ENCODE data around the gene AURKAIP1.
"Not testable (repeated sequence)": the region's sequence is repeated elsewhere in the genome, so short reads cannot be mapped to it uniquely, and the experiment has no call there.

Gene AURKAIP1

GRCh38 chr1:1406821-1407635 is 32.0 kb upstream of the AURKAIP1 start, which contains the start of gene MRPL20:
TSS of gene MRPL20 (minus strand) at chr1:1407293. CDS start at chr1:1407217, 76 bp downstream.
- peak; percentile 67 to 95 (median 89) for DNase-seq

GRCh38 chr1:1406101-1406820 is 31.3 kb upstream of the AURKAIP1 start:
- no peak for DNase-seq

- DNase-seq = no peak
Measured at GRCh38 chr1:1403653-1404052, 28.6 kb upstream of the AURKAIP1 start.

GRCh38 chr1:1402901-1403392 is 27.9 kb upstream of the AURKAIP1 start:
- DNase-seq = not testable (repeated sequence)

- peak in 1 of 51 donors; percentile 39 for DNase-seq
Measured at GRCh38 chr1:1402072-1402900, 27.3 kb upstream of the AURKAIP1 start.

GRCh38 chr1:1401457-1402010 is 26.5 kb upstream of the AURKAIP1 start:
- DNase-seq = no peak

- no peak for DNase-seq
Measured at GRCh38 chr1:1400576-1401456, 25.8 kb upstream of the AURKAIP1 start.

GRCh38 chr1:1399872-1400575 is 25.0 kb upstream of the AURKAIP1 start:
- no peak for DNase-seq

GRCh38 chr1:1399187-1399871 is 24.3 kb upstream of the AURKAIP1 start, which contains the start of gene CCNL2:
TSS of gene CCNL2 (minus strand) at chr1:1399335. CDS start at chr1:1399306, 29 bp downstream.
- DNase-seq = peak; percentile 79 to 99 (median 96)

- no peak for DNase-seq
Measured at GRCh38 chr1:1398677-1399186, 23.7 kb upstream of the AURKAIP1 start.

- no peak for DNase-seq
Measured at GRCh38 chr1:1397839-1398523, 23.0 kb upstream of the AURKAIP1 start.

GRCh38 chr1:1395166-1395565 is 20.2 kb upstream of the AURKAIP1 start:
- no peak for DNase-seq

- DNase-seq = no peak
Measured at GRCh38 chr1:1394116-1394515, 19.1 kb upstream of the AURKAIP1 start.

- no peak for DNase-seq
Measured at GRCh38 chr1:1393428-1393827, 18.4 kb upstream of the AURKAIP1 start.

- no peak for DNase-seq
Measured at GRCh38 chr1:1393014-1393413, 18.0 kb upstream of the AURKAIP1 start.

GRCh38 chr1:1391225-1391624 is 16.2 kb upstream of the AURKAIP1 start:
- DNase-seq = no peak

GRCh38 chr1:1390675-1391074 is 15.7 kb upstream of the AURKAIP1 start:
- DNase-seq = no peak

- no peak for DNase-seq
Measured at GRCh38 chr1:1388078-1388472, 13.1 kb upstream of the AURKAIP1 start.
